T-helper 2 cell treated with Interferon-gamma antibody and Interleukin-4, amounts not matched to agents 100 ng/mL and 5 ng/mL, for 36 hours (primary cell): ENCODE data around the gene TDRD9. TPM values are rescaled to one million over a fixed set of nuclear protein-coding genes. Genes with fewer than 3 reads are reported as not detected.

Source experiments
- intact Hi-C: fragments of 100-400 bp; cut with micrococcal nuclease; formaldehyde crosslinking; loops from one replicate; pipeline ENCODE4 v1.15.1; 2023
- total RNA-seq: library from RNA; stranded (reverse); gene quantifications from 2 replicates; pipeline ENCODE4 v1.2.3, GENCODE V29; 2022

Gene TDRD9
- total RNA-seq, 1 donor from 2014 or later, result not detected

GRCh38 chr14:103890821-103891666, 37.2 kb upstream of the TDRD9 start:
- intact Hi-C loops, result no loop called here

DNA sequence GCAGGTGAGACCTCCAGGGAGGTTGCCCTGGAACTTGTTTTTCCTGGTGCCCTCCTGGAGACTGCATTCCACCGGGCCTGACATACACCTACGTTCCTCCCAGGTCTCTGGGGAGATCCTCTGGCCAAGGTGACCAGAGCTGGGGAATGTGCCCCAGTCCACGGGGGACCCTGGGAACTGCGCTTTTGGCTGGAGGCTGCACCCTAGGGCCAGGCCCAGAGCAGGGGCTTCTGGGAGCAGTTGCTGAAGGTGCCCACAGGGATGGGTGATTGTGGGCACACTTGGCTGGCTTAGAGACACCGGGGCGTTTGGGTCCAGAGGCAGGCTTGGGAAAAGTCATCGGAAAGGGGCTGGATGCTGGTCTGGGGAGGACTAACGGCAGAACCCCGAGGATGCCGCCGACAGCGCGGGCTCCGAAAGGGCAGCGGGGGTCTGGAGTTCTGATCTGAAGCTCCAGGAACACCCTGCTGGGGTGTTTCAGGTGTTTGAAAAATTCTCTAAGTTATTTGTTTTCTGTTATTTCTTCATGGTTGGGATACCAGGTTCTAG, 36.5 kb upstream of the TDRD9 start:
- intact Hi-C loops, result no loop called here

GRCh38 chr14:103892247-103892646, 36.0 kb upstream of the TDRD9 start:
- intact Hi-C loops, result no loop called here

DNA sequence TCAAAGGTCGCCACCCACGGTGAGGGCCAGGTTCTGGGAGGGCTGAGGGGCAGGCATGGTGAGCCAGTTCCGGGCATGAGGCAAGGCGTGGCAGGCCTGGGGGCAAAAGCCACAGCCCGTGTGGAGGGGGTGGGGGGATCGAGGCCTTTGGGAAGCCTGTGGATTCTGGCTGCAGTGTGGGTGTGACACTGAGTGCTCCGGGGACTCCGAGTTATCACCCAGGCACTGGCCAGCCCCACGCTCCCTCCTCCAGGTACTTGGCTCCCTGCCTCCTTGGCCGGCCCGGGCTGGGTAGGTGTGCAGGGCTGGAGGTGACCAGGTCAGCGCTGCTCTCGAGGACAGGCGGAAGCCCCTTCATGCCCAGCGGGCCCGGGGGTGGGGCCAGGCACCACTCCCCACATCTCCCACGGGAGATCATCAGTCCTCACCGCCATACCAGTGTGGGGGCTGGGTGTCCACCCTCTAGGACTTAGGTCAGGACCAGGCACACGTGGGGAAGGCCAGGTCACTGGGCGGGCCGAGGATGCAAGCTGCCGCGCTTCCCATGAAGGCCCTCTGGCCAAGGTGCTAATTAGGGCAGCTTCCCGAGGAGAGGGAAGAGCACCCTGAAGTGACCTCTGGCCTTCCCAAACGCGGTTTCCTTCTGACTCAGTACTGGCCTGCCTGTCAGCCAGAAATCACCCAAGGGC, 34.1 kb upstream of the TDRD9 start:
- intact Hi-C loops, result no loop called here

DNA sequence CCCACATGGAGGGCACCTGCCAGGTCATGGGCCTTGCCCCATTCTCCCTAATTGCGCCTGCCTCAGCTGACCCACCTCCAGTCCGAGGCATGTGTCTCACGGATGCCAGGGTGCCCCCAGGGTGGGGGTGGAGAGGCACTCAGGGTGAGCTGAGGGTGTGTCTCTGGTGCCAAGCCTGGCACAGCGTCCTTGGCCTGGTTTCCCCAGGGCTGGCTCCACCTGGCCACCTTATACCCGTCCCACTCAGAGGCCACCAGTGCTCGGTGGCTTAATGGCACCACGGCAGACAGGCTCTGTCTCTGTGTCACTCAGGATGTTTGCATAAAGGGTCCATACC, 33.6 kb upstream of the TDRD9 start:
- intact Hi-C loops, result no loop called here

GRCh38 chr14:103896578-103896977, 31.7 kb upstream of the TDRD9 start:
- intact Hi-C loops, result no loop called here

DNA sequence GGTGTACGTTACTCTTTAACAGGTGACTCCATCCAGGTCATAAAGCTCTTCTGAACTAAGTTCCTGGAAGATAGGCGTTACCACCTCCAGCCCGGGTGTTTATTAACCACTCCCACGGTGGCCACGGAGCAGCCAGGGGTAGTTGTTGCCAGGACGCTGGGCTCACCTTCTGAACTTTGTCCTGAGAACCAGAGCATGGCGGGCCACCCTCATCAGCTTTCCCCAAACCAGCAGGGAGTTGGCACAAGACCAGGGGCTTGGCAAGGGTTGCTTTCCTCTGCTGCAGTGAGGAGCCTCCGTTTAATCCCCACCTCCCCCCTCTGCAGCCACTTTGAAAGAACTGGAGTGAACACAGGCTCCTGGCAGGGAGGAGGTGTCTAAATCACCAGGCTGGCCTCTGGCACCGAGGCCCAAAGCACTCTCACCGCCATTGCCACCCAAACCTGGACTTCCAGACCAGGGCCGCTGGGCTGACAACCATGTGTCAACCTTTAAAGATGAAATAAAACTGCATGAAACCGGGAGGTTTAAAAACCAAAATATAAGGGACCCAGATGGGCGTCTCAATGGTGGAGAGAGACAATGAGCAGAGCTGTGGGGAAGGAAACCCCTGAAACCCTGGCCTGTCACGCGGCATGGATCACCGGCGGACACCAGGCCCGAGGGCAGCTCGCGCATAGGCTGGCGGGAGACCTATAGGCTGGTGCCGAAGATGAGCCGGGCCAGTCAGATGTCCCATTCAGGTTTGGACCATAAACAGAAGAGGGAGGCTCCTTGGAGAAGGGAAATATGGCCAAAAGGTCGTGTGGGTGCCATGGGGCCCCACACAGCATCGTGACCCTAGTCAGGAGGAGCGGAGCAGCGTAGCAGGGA, 30.9 kb upstream of the TDRD9 start:
- intact Hi-C loops, result no loop called here

GRCh38 chr14:103898204-103898603, 30.1 kb upstream of the TDRD9 start:
- intact Hi-C loops, result no loop called here

DNA sequence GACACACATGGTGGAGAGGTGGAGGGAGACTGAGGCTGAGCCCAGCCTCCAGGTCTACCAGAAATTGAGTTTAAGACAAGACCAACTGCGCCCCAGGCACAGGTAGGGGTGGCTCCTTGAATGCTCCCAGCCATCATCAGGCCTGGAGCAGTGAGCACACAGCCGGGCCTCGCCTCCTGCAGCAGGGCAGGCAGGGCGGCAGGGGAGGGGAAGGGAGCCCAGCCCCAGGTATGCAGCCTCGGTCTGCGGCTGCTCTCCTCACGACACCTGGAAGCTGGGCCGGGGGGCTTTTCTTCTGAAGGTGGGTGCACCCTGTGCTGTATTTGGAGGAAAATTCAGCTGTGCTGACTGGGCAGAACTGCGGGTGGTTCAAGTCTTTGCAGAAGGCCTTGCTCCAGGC, 29.5 kb upstream of the TDRD9 start:
- intact Hi-C loops, result no loop called here

DNA sequence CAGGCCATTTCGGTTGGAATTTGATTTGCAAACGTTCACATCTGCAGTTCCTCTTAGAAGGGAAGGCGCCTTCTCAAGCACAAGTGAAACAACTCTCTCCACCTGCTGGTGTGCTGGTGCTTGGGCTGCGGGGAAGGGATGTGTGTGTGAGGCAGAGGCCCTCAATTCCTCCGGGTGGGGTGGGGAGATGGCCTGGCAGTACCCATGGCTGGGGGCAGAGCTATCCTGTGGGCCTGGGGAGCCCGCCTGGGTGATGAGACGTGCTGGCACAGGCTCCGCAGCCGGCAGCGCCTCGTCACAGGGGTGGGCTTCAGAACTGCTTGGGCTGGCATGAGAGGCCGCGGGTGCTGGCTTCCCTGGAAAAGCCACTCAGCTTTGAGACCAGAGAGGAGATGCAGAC, 28.9 kb upstream of the TDRD9 start:
- intact Hi-C loops, result no loop called here

- intact Hi-C loops, result no loop called here
Observed at GRCh38 chr14:103899833-103900232, 28.4 kb upstream of the TDRD9 start.

DNA sequence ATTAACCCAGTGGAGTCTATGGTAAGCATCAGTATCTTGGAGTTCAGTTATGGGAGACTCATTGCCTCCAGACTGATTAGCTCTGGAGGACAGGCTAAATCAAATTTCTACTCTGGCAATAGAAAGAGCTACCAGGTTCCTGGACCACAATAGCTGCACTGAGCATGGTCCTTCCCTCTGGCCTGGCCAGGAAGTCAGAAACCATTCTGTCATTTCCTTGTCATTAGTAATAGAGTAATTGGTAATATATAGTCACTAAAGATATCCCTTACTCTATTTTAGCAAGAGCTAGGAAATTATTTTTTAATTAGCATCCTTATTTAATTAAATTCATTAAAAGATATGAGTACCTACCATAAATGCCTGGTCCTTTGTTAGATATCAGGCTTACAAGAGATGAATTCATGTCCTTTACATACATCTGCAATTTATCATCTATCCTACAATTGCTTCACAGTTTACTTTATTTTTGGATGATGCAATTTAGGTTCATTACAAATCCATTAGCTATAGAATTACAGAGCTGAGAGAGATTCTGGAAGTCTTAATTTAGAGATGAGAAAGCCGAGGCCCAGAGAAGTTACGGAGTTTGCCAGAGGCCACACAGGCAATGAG, 23.7 kb upstream of the TDRD9 start:
- intact Hi-C loops, result no loop called here

DNA sequence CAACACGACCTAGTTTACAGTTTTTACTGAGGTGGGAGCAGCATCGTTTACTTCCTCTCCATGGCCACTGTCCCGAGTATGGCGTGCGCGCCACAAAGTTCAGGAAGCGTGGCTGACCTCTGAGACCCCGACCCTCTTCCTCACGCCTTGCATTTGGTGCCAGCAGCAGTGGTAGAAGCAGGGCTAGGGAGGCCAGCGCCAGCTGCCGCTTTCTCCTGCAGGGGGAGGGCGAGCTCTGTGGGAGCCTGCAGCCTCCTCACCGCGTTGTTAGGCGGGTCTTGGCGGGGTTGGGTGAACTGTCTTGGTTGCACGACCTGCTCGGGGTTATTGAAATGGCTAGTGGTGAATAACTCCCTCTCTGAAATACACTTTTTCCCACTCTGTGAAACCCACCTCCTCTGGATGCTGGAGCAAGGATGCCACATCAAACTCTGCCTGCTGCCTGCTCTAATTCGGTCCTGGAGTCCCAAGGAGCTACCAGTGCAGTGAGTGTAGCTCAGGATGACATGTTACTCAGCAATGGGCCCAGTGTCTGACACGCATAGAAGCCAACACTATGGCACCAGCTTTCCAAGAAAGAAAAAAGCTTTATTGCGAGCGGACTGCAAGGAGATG, 22.3 kb upstream of the TDRD9 start:
- intact Hi-C loops, result no loop called here

GRCh38 chr14:103908580-103908979, 19.7 kb upstream of the TDRD9 start:
- intact Hi-C loops, result no loop called here

- intact Hi-C loops, result loop anchor here (1.0 kb wide), 1 partner anchor 101 kb away; no protein-coding TSS in a partner anchor
Observed at GRCh38 chr14:103909531-103910261, 18.6 kb upstream of the TDRD9 start.

DNA sequence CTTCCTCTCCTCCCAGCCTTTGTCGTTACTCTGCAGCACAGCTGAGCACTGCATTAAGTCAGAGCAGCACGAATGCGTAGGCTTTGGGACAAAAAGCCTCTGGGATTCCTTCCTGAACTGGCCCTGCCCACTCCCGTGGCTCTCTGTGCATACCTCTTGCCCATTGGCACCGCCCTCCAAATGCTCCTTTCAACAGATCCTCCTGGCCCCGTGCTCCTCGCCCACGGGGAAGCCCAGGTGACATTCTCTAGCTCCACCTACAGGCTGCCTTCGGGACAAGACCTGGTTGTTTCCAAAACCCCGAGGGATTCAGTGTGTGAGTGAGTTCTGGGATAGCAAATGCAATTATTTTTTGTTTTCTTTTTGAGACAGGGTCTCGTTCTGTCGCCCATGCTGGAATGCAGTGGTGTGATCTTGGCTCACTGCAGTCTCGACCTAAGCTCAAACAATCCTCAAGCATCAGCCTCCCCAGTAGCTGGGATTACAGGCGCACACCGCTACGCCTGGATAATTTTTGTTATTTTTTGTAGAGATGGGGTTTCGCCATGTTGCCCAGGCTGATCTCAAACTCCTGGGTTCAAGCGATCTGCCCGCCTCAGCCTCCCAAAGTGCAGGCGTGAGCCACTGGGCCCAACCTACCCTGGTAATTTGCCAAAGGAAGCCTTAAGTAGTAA, 17.9 kb upstream of the TDRD9 start:
- intact Hi-C loops, result loop anchor here (1.0 kb wide), 1 partner anchor 102 kb away; no protein-coding TSS in a partner anchor

DNA sequence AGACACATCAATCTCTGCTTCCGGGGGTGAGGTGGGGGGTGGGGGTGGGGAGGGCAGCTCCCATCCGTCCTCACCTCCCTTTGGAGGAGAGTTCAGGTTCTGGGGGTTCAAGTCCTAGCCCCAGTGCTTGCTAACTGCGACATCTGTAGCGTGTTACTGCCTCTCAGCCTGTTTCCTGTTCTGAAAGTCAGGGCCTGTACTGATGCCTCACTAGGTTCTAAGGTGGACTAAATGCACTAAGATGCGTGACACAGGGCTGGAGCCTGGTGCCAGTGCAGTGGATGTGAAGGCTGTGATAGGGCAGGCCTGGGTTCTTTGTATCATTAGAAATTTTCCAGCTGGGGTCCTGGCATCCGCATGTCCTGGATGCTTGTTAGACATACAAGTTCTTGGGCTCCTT, 17.3 kb upstream of the TDRD9 start:
- intact Hi-C loops, result loop anchor here (1.0 kb wide), 1 partner anchor 103 kb away; no protein-coding TSS in a partner anchor

DNA sequence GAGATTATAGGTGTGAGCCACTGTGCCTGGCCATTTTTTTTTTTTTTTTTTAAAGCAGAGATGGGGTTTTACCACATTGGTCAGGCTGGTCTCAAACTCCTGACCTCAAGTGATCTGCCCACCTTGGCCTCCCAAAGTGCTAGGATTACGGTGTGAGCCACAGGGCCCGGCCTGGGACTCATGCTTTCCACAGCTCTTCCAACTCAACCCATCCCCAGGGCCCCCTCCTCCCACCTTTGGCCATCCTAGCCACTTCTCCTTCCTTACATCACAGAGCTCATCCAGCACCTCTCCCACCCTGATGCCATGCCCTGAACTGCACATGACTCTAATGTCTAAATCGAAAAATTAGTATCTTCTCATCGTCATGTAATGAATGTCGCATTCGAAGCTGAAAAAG, 12.6 kb upstream of the TDRD9 start:
- intact Hi-C loops, result no loop called here

DNA sequence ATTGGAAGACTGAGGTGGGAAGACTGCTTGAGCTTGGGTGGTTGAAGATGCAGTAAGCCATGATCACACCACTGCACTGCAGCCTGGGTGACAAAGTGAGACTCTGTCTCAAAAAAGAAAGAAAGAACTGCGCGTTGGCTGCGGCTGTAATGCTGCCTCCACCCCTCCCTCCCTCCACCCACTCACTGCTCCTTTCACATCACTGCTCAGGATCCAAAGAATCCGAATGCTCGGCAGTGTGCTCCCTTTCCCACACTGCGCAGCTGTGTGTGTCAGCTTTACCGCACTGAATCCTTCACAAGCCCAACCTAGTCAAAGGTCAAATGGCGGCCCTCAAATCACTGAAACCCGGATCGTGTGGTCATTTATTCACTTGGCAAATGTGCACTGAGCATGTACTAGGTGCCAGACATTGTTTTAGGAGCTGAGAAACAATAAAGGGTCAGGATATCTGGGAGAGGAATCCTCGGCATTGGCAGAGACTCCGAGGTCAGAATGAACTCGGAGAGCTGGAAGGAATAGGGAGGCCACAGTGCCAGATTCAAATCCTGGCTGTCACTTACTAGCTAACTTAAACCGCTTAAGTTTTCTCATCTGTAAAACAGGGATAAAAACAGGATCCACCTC, 11.5 kb upstream of the TDRD9 start:
- intact Hi-C loops, result no loop called here
